Uterus (tissue), 2 donors: Measurements from ENCODE around the gene RAB19.

Experiments
- CTCF ChIP-seq, 4 experiments: fragments of 200-600 bp in 2 of 4; fragments of 450-650 bp in 2 of 4; sonication (generic) in 2 of 4; IDR thresholded peaks; one replicate each; pipeline ENCODE4 v1.5.1; 2016 to 2019; ENCODE audit warnings: antibody characterized with exemption in 4 of 4, mild to moderate bottlenecking in 2 of 4, moderate library complexity in 1 of 4
- POLR2A ChIP-seq, 2 donors: fragments of 450-650 bp; IDR thresholded peaks; one replicate each; pipeline ENCODE4 v1.6.1; 2016; ENCODE audit warnings: antibody characterized with exemption in 2 of 2, mild to moderate bottlenecking in 1 of 2, moderate library complexity in 1 of 2

GRCh38 chr7:140476698-140477261 lies 72.9 kb downstream of the RAB19 start:
- no peak for TF ChIP-seq POLR2A (IDR thresholded peaks at IDR 0.05)
- no peak for TF ChIP-seq CTCF (IDR thresholded peaks at IDR 0.05)
